Heart left ventricle (tissue), 16 donors: ENCODE data around the gene TNFSF11. TPM values are rescaled to one million over a fixed set of nuclear protein-coding genes. Genes with fewer than 3 reads are reported as not detected.

Experiments
- ATAC-seq, 4 donors: fragments of 200-7000 bp; cut with Tn5 transposase; one replicate each; pipeline ENCODE4 v1.9.1; 2020 to 2022; ENCODE audit warnings: moderate library complexity in 4 of 4, mild to moderate bottlenecking in 3 of 4, moderate number of reproducible peaks in 1 of 4
- DNase-seq, 5 donors: peaks; one replicate each; pipeline ENCODE4 v3.0.0-alpha.2; 2020
- H3K27ac ChIP-seq, 12 donors: fragments of 200-600 bp; sonication (generic) in 4 of 12; one replicate each; pipeline versions ENCODE4 v1.5.0 to v1.8.0; 2016 to 2022; ENCODE audit warnings: mild to moderate bottlenecking in 2 of 12
- H3K27me3 ChIP-seq, 9 donors: fragments of 200-600 bp; sonication (generic) in 2 of 9; one replicate each; pipeline versions ENCODE4 v1.5.1 to v1.8.0; 2016 to 2022; ENCODE audit warnings: mild to moderate bottlenecking in 3 of 9
- H3K36me3 ChIP-seq, 9 donors: fragments of 200-600 bp; sonication (generic) in 2 of 9; one replicate each; pipeline versions ENCODE4 v1.5.0 to v1.8.0; 2018 to 2022; ENCODE audit warnings: mild to moderate bottlenecking in 2 of 9
- H3K4me1 ChIP-seq, 12 donors: fragments of 200-600 bp; sonication (generic) in 4 of 12; one replicate each; pipeline versions ENCODE4 v1.5.0 to v1.8.0; 2016 to 2022; ENCODE audit warnings: mild to moderate bottlenecking in 3 of 12
- H3K4me3 ChIP-seq, 12 donors: fragments of 200-600 bp; sonication (generic) in 4 of 12; one replicate each; pipeline versions ENCODE4 v1.5.0 to v1.8.0; 2017 to 2022; ENCODE audit warnings: mild to moderate bottlenecking in 9 of 12, moderate library complexity in 4 of 12
- H3K9me3 ChIP-seq, 12 donors: fragments of 200-600 bp; sonication (generic) in 4 of 12; one replicate each; pipeline versions ENCODE4 v1.5.0 to v1.8.0; 2016 to 2022; ENCODE audit warnings: mild to moderate bottlenecking in 1 of 12
- POLR2A ChIP-seq, 2 donors: fragments of 450-650 bp; IDR thresholded peaks; one replicate each; pipeline ENCODE4 v1.6.1; 2017; ENCODE audit warnings: antibody characterized with exemption in 2 of 2, mild to moderate bottlenecking in 2 of 2, moderate library complexity in 2 of 2
- WGBS, 4 donors: extraction: QIAGEN DNeasy Blood & Tissue Kit in 2 of 4; methylation state at CpG; one replicate each; pipeline versions ENCODE4 v1.1.5 to v1.1.7; 2013 to 2018; 5-methylcytosine and 5-hydroxymethylcytosine counted together
- intact Hi-C, 10 donors: fragments of 100-400 bp; cut with DNase I; formaldehyde crosslinking; loops; one replicate each; pipeline versions ENCODE4 v1.11.1 to v1.14.2; 2022
- polyA plus RNA-seq, 2 donors: library from polyadenylated mRNA; stranded (reverse); fragments of 200-250 nt; gene quantifications; one replicate each; pipeline ENCODE4 v1.2.3, GENCODE V29; 2013
- total RNA-seq, 9 donors: library from RNA; depleted of rRNA in 2 of 9; stranded (reverse); fragments of >200 nt in 2 of 9; fragmentation: NEBNext Ultra II Directional in 3 of 9; extraction: Animal tissue kit (Norgen Biotek cat#: 25700) in 3 of 9; gene quantifications; one replicate each; pipeline versions ENCODE4 v1.1.0 to v1.2.4, GENCODE V29; 2016 to 2023
- TF ChIP-seq, protein P1 (sequence below), 12 donors: fragments of 200-600 bp; sonication (generic) in 4 of 12; IDR thresholded peaks; one replicate each; pipeline versions ENCODE4 v1.5.0 to v1.8.0; 2018 to 2022; ENCODE audit warnings: antibody characterized with exemption in 12 of 12, mild to moderate bottlenecking in 5 of 12
- donor health status: ischemic (EF 13 %, LVEDD 7.1; RV severe dilation, severe dysfunction).
- donor health status: healthy with polysubstance abuse.
- donor health status: DM: no; HTN: yes; CAD: no.
- donor health status: DM: no; HTN: no; CAD: no.
- donor health status: ischemic (EF 25% LVEDD 6.9; RV normal size, moderate dysfunction).
- donor health status: ischemic (EF 25% LVEDD 5.7; RV mildly dilated, moderate dysfunction).
- donor health status: healthy.
- donor health status: DM: yes; HTN: yes; CAD: no.
- donor health status: ischemic (EF 35%, LVEDD 5.7; RV mildly dilated, moderate dysfunction).
- donor health status: nonischemic (EF 11% LVEDD 7.7; RV severe dilation, severe dysfunction).
- donor health status: DM: yes; HTN: yes; CAD: no.
- donor health status: PGD.
- donor health status: ischemic (EF 29% LVEDD 5.4; RV normal size, mild dysfunction).
- donor health status: nonischemic (EF 23%, LVEDD 6.1; RV moderate dilation, normal function).

Gene TNFSF11
- total and polyA plus RNA-seq, 11 donors = not detected

DNA sequence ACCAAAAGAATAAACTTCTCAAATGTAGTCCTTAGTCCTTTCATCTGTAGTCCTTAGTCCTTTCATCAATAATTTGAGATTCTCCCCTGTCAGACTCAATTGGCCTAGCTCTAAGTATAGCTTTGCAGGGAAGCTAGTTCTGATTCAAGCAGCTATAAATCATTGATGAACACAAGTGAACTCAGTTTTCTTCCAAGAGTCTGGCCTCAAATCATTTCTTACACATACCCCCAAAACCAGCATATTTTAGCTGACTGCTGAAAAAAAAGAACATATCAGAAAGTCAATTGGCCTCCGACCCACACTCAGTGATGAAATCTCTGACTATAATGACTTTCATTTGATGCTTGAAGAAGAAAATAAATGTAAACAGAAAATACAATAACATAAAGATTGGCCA lies 64.9 kb downstream of the TNFSF11 start:
- Histone ChIP-seq H3K4me3 (no peak overlapping the region), H3K27me3 (no peaks in the 10 kb centered on the region), H3K9me3 (peaks cover 0 to 12% (median 0%) of the 10 kb centered on the region in 12 donors), H3K4me1 (no peaks in the 10 kb centered on the region), H3K36me3 (no peaks in the 10 kb centered on the region), H3K27ac (no peak overlapping the region)
- DNase-seq (no peak), ATAC-seq (no peak)
- WGBS, 4 donors = 77 to 89% (median 82%) methylated on average over 1 of the region's 1 CpG
- intact Hi-C loops = no loop called here
- no peak for TF ChIP-seq POLR2A (IDR thresholded peaks at IDR 0.05)
- TF ChIP-seq, protein P1, sequence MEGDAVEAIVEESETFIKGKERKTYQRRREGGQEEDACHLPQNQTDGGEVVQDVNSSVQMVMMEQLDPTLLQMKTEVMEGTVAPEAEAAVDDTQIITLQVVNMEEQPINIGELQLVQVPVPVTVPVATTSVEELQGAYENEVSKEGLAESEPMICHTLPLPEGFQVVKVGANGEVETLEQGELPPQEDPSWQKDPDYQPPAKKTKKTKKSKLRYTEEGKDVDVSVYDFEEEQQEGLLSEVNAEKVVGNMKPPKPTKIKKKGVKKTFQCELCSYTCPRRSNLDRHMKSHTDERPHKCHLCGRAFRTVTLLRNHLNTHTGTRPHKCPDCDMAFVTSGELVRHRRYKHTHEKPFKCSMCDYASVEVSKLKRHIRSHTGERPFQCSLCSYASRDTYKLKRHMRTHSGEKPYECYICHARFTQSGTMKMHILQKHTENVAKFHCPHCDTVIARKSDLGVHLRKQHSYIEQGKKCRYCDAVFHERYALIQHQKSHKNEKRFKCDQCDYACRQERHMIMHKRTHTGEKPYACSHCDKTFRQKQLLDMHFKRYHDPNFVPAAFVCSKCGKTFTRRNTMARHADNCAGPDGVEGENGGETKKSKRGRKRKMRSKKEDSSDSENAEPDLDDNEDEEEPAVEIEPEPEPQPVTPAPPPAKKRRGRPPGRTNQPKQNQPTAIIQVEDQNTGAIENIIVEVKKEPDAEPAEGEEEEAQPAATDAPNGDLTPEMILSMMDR (IDR thresholded peaks at IDR 0.05) = no peak

DNA sequence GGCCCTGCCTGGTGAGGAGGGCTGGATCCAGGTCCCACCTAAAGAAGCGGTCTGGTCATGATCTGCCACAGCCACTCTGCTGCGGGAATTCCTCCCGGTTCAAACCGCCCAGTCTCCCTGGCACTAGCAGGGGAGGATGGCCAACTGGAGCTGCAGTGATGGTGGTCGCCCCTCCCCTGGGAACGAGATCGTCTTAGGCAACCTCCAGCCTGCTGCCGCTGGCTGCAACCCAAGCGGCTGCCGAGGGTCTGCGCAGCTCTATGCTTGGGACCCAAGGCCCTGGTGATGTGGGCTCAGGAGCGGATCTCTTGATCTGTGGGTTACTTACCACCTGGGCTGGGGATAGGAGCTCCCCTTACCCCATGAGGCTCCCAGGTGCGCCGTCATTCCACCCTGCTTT lies 69.1 kb downstream of the TNFSF11 start:
- no peaks in the 10 kb centered on the region for H3K36me3 ChIP-seq
- no peaks in the 10 kb centered on the region for H3K27me3 ChIP-seq
- H3K27ac ChIP-seq = no peak overlapping the region
- WGBS, 4 donors = 94 to 95% (median 94%) methylated on average over 8 to 14 of the region's 14 CpGs
- intact Hi-C loops = no loop called here
- H3K4me1 ChIP-seq = no peaks in the 10 kb centered on the region
- DNase-seq = no peak
- no peak for TF ChIP-seq POLR2A (IDR thresholded peaks at IDR 0.05)
- TF ChIP-seq, protein P1 (IDR thresholded peaks at IDR 0.05) = no peak
- no peak overlapping the region for H3K4me3 ChIP-seq
- H3K9me3 ChIP-seq = peaks cover 0 to 12% (median 0%) of the 10 kb centered on the region in 12 donors
- no peak for ATAC-seq

DNA sequence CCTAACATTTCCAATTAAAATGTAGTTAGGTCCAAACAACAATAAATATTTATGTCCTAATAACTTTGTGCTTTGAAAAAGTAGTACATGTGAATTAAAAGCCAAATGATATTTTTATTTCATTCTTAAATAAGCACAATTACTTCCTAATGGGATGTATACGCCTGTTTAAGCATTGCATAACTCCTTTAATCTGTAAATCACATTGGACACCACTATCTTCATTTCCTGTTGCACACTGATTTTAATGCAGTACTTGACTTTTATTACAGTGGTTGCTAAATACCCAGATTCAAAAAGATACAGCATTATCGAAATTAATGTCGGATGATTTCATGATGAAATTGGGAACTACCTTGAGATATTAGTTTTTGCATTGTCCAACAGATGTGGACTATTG lies 70.9 kb downstream of the TNFSF11 start:
- Histone ChIP-seq H3K4me1 (no peaks in the 10 kb centered on the region), H3K9me3 (peaks cover 0 to 12% (median 0%) of the 10 kb centered on the region in 12 donors), H3K4me3 (no peak overlapping the region), H3K27me3 (no peaks in the 10 kb centered on the region), H3K27ac (no peak overlapping the region), H3K36me3 (no peaks in the 10 kb centered on the region)
- ATAC-seq (no peak), DNase-seq (no peak)
- 86 to 93% (median 89%) methylated on average over 3 of the region's 3 CpGs for WGBS, 4 donors
- intact Hi-C loops = no loop called here
- no peak for TF ChIP-seq POLR2A (IDR thresholded peaks at IDR 0.05)
- TF ChIP-seq, protein P1 (IDR thresholded peaks at IDR 0.05) = no peak

DNA sequence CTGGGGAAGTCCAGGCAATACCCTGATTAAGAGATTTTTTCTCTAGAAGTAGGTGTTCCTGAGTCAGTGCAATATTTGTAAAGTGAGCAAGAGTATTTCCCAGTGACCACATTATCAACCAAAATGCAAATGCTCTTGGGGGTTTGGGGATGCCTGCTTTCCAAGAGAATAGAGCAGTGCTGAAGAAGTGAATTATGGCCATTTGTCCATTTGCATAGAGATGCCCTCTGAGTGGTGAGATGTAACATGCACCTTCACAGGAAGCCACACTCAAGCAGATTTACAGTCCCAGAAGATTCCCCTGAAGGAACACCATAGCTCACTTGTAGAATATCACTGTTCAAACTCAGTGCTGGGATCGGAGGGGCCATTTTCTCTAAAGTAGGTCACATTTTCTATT lies 71.8 kb downstream of the TNFSF11 start:
- DNase-seq (no peak), ATAC-seq (no peak)
- TF ChIP-seq, protein P1 (IDR thresholded peaks at IDR 0.05) = no peak
- TF ChIP-seq POLR2A (IDR thresholded peaks at IDR 0.05) = no peak
- no peaks in the 10 kb centered on the region for H3K27me3 ChIP-seq
- intact Hi-C loops = no loop called here
- H3K36me3 ChIP-seq = no peaks in the 10 kb centered on the region
- no peaks in the 10 kb centered on the region for H3K4me1 ChIP-seq
- peaks cover 0 to 10% (median 0%) of the 10 kb centered on the region in 12 donors for H3K9me3 ChIP-seq
- WGBS, 4 donors = 90 to 98% (median 94%) methylated on average over 1 of the region's 1 CpG
- no peak overlapping the region for H3K4me3 ChIP-seq
- H3K27ac ChIP-seq = no peak overlapping the region
